SU-DHL-6 (cell line): ENCODE results near the gene MARVELD2.
"Not testable (repeated sequence)": the region's sequence is repeated elsewhere in the genome, so short reads cannot be mapped to it uniquely, and the experiment has no call there.

Source experiments
- H2AFZ ChIP-seq: fragments of 200-600 bp; sonication (generic); 2 replicates; pipeline ENCODE4 v1.6.1; 2014; ENCODE audit warnings: low read depth, mild to moderate bottlenecking, moderate library complexity, mixed read lengths, antibody characterized with exemption, low read length; ENCODE audit not compliant: severe bottlenecking
- H3F3A ChIP-seq: fragments of 200-600 bp; shearing (Covaris generic); 2 replicates; pipeline ENCODE4 v1.6.0; 2016; ENCODE audit warnings: antibody characterized with exemption, mild to moderate bottlenecking; ENCODE audit not compliant: insufficient read depth
- H3K27ac ChIP-seq: fragments of 200-600 bp; sonication (generic); 2 replicates; pipeline ENCODE4 v1.5.1; 2016; ENCODE audit warnings: low read depth, mild to moderate bottlenecking, low read length, moderate library complexity, mixed read lengths
- H3K27me3 ChIP-seq: fragments of 200-600 bp; sonication (generic), shearing (Covaris generic); 2 replicates; pipeline ENCODE4 v1.6.0; 2014; ENCODE audit warnings: mild to moderate bottlenecking, low read length
- H3K36me3 ChIP-seq: fragments of 200-600 bp; sonication (generic); 2 replicates; pipeline ENCODE4 v1.6.1; 2014; ENCODE audit warnings: mild to moderate bottlenecking, low read length, mixed read lengths
- H3K4me2 ChIP-seq: fragments of 300-600, 200-600 bp; shearing (Covaris generic), sonication (generic); 2 replicates; pipeline ENCODE4 v1.6.0; 2014; ENCODE audit warnings: low read length, low read depth, mild to moderate bottlenecking; ENCODE audit not compliant: poor library complexity, severe bottlenecking
- H3K4me3 ChIP-seq: fragments of 200-600 bp; sonication (generic); 2 replicates; pipeline ENCODE4 v1.5.1; 2014; ENCODE audit warnings: antibody characterized with exemption, low read length, mild to moderate bottlenecking, mixed read lengths; ENCODE audit not compliant: insufficient read depth, poor library complexity, severe bottlenecking
- H3K79me2 ChIP-seq: fragments of 200-600 bp; sonication (generic); 2 replicates; pipeline ENCODE4 v1.6.1; 2014; ENCODE audit warnings: mild to moderate bottlenecking, low read length, moderate library complexity; ENCODE audit not compliant: insufficient read depth
- H3K9ac ChIP-seq: fragments of 200-600 bp; sonication (generic); 2 replicates; pipeline ENCODE4 v1.7.0; 2014; ENCODE audit warnings: mild to moderate bottlenecking, low read length
- H3K9me2 ChIP-seq: fragments of 200-600 bp; sonication (generic); replicated peaks from 2 replicates; pipeline ENCODE4 v1.6.1; 2014; ENCODE audit warnings: low read length; ENCODE audit not compliant: insufficient read depth
- H3K9me3 ChIP-seq: fragments of 200-600 bp; sonication (generic); 2 replicates; pipeline ENCODE4 v1.6.1; 2014; ENCODE audit warnings: low read length, mixed read lengths; ENCODE audit not compliant: insufficient read depth
- H4K20me1 ChIP-seq: fragments of 200-600 bp; sonication (generic); 2 replicates; pipeline ENCODE4 v1.6.1; 2014; ENCODE audit warnings: low read depth, mild to moderate bottlenecking, antibody characterized with exemption, low read length, moderate library complexity, mixed read lengths
- EZH2phosphoT487 ChIP-seq: fragments of 200-600 bp; sonication (generic), shearing (Covaris generic); conservative IDR thresholded peaks from 2 replicates; pipeline ENCODE4 v1.6.1; 2018; ENCODE audit warnings: mild to moderate bottlenecking, antibody characterized with exemption, low read length, moderate library complexity, mixed read lengths
- TF ChIP-seq, protein P1 (sequence below): fragments of 200-600 bp; sonication (generic); IDR thresholded peaks from one replicate; pipeline ENCODE4 v1.5.1; 2017; ENCODE audit warnings: antibody characterized with exemption, mild to moderate bottlenecking, low read length, moderate library complexity; ENCODE audit not compliant: insufficient read depth, poor library complexity, severe bottlenecking

Gene MARVELD2

DNA sequence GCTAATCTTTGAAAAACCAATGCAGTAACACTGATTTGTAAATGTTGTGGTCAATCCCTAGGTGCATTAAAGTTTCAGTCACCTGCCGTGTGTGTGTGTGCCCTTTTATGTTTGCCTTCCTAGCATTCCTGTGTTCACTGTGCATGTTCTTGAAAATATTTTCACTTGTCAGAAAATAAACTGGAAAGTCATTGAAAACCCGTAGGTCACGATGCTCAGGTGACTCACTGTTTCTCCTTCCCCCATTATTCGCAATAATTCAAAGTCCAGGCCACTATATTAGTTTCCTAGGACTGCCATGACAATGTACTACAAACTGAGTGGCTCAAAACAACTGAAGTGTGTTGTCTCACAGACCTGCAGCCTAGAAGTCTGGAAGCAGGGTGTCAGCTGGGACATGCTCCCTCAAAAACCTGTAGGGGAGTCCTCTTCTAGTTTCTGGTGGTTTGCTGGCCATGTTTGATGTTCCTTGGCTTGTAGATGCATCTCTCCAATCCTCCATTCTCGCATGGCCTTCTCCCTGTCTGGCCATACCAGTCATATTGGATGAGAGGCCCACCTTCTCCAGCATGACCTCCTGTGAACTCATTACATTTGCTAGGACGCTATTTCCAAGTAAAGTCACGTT, 29.3 kb downstream of the MARVELD2 start:
- H3K4me2 ChIP-seq = no peak overlapping the region

DNA sequence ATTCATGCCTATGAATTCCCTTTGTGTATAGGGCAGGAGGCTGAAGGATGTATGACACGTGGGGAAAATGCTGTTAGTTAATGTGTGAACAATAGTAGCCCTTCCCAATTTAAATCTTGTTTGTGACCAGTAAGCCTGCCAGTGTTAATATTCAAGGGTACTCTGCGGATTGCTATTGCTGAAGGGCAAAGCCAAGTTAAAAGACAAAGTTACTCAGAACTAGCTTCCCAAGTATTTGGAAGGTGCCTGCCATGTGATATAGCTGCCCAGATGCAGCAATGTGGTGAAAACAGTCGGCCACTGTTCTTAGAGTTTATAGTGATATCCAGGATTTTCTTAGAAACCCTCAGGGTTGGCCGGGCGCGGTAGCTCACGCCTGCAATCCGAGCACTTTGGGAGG, 34.6 kb downstream of the MARVELD2 start:
- Histone ChIP-seq H3K4me2 (no peak overlapping the region), H3K9ac (no peak overlapping the region), H3K36me3 (no peaks in the 10 kb centered on the region), H4K20me1 (no peaks in the 10 kb centered on the region), H3K27ac (no peak overlapping the region), H3K9me3 (no peaks in the 10 kb centered on the region), H2AFZ (no peak overlapping the region), H3F3A (no peaks in the 10 kb centered on the region), H3K9me2 (no peaks in the 10 kb centered on the region), H3K27me3 (no peaks in the 10 kb centered on the region), H3K79me2 (no peaks in the 10 kb centered on the region), H3K4me3 (no peak overlapping the region)
- no peak for TF ChIP-seq EZH2phosphoT487
- TF ChIP-seq, protein P1, sequence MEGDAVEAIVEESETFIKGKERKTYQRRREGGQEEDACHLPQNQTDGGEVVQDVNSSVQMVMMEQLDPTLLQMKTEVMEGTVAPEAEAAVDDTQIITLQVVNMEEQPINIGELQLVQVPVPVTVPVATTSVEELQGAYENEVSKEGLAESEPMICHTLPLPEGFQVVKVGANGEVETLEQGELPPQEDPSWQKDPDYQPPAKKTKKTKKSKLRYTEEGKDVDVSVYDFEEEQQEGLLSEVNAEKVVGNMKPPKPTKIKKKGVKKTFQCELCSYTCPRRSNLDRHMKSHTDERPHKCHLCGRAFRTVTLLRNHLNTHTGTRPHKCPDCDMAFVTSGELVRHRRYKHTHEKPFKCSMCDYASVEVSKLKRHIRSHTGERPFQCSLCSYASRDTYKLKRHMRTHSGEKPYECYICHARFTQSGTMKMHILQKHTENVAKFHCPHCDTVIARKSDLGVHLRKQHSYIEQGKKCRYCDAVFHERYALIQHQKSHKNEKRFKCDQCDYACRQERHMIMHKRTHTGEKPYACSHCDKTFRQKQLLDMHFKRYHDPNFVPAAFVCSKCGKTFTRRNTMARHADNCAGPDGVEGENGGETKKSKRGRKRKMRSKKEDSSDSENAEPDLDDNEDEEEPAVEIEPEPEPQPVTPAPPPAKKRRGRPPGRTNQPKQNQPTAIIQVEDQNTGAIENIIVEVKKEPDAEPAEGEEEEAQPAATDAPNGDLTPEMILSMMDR = no peak

More for the DNA sequence above, 29.3 kb downstream of the MARVELD2 start:
- Histone ChIP-seq H3F3A (no peaks in the 10 kb centered on the region), H3K27me3 (no peaks in the 10 kb centered on the region), H3K4me3 (no peak overlapping the region), H2AFZ (no peak overlapping the region), H3K36me3 (no peaks in the 10 kb centered on the region), H3K9ac (no peak overlapping the region), H3K27ac (no peak overlapping the region), H3K9me2 (no peaks in the 10 kb centered on the region), H3K9me3 (no peaks in the 10 kb centered on the region), H3K79me2 (no peaks in the 10 kb centered on the region), H4K20me1 (no peaks in the 10 kb centered on the region)
- no peak for TF ChIP-seq EZH2phosphoT487
- TF ChIP-seq, protein P1 = no peak

- no peaks in the 10 kb centered on the region for H3K27me3 ChIP-seq
- H3K4me3 ChIP-seq = no peak overlapping the region
- H3K4me2 ChIP-seq = no peak overlapping the region
- no peaks in the 10 kb centered on the region for H3K36me3 ChIP-seq
- H3F3A ChIP-seq = no peaks in the 10 kb centered on the region
- H3K79me2 ChIP-seq = no peaks in the 10 kb centered on the region
- H4K20me1 ChIP-seq = no peaks in the 10 kb centered on the region
- H3K9ac ChIP-seq = no peak overlapping the region
- no peak overlapping the region for H2AFZ ChIP-seq
- H3K27ac ChIP-seq = no peak overlapping the region
- H3K9me3 ChIP-seq = no peaks in the 10 kb centered on the region
- no peak for TF ChIP-seq EZH2phosphoT487
- TF ChIP-seq, protein P1 = no peak
- no peaks in the 10 kb centered on the region for H3K9me2 ChIP-seq
Observed at GRCh38 chr5:69450116-69450515, 35.2 kb downstream of the MARVELD2 start.

DNA sequence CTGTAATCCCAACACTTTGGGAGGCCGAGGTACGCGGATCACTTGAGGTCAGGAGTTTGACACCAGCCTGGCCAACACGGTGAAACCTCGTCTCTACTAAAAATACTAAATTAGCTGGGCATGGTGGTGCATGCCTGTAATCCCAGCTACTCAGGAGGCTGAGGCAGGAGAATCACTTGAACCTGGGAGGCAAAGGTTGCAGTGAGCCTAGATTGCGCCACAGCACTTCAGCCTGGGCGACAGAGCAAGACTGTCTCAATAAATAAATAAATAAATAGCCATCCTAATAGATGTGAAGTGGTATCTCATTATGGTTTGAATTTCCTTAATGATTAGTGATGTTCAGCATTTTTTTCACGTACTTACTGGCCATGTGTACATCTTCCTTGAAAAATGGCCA, 35.6 kb downstream of the MARVELD2 start:
- H3K4me3 ChIP-seq, H3K36me3 ChIP-seq, H3K4me2 ChIP-seq, H3K9ac ChIP-seq, H4K20me1 ChIP-seq, H3K27ac ChIP-seq, H3K79me2 ChIP-seq, H3K27me3 ChIP-seq, H3K9me3 ChIP-seq, H3K9me2 ChIP-seq, H3F3A ChIP-seq, H2AFZ ChIP-seq: not testable (repeated sequence)
